ENCODE measurements around the gene PRKRIP1. TPM values are rescaled to one million over a fixed set of nuclear protein-coding genes. Genes with fewer than 3 reads are reported as not detected.

The PRKRIP1 gene
- total RNA-seq, 1 experiment from 2014 or later: 35.2 TPM

DNA sequence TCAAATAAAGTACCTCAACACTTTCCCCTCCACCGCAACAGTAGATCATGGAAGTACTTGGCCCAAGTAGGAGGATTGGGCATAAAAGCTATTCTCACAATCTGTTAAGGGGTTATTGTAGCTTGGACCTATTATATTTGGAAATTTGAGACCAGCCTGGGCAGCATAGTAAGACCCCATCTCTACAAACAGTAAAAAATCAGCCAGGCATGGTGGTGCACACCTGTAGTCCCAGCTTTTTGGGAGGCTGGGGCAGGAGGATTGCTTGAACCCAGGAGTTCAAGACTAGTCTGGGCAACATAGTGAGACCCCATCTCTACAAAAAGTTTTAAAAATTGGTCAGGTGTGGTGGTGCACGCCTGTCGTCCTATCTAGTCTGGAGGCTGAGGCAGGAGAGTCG lies 13.2 kb downstream of the PRKRIP1 start:
- H3K27me3 ChIP-seq (replicated peaks; ENCODE audit: control insufficient read depth, insufficient read depth, low read length): no peaks in the 10 kb centered on the region
- no peak overlapping the region for H3K27ac Mint-ChIP-seq (ENCODE audit: unreplicated experiment)
- no peak for DNase-seq
- H3K36me3 Mint-ChIP-seq (ENCODE audit: insufficient read depth, unreplicated experiment): peaks cover 97% of the 10 kb centered on the region
- no peaks in the 10 kb centered on the region for H3K9me3 ChIP-seq
- no peaks in the 10 kb centered on the region for H3K4me1 ChIP-seq
- no peaks in the 10 kb centered on the region for H3K4me1 Mint-ChIP-seq (ENCODE audit: low read depth, unreplicated experiment)
- no peak overlapping the region for H3K4me3 ChIP-seq (ENCODE audit: low read depth, low read length)
- POLR2A ChIA-PET: no interaction called here
- intact Hi-C loops (cut with micrococcal nuclease; ENCODE audit: unreplicated experiment): no loop called here
- no TSS peak for BruUV-seq (replicated peaks)
- H3K36me3 ChIP-seq (ENCODE audit: control insufficient read depth, insufficient read depth, low read length): peaks cover 8% of the 10 kb centered on the region; the same call in 1 of the 2 replicates
- CTCF ChIA-PET: no interaction called here
- no peak overlapping the region for H3K4me3 Mint-ChIP-seq (ENCODE audit: unreplicated experiment)
- H3K27me3 Mint-ChIP-seq (ENCODE audit: insufficient read depth, unreplicated experiment): no peaks in the 10 kb centered on the region
- TF ChIP-seq, protein P1, sequence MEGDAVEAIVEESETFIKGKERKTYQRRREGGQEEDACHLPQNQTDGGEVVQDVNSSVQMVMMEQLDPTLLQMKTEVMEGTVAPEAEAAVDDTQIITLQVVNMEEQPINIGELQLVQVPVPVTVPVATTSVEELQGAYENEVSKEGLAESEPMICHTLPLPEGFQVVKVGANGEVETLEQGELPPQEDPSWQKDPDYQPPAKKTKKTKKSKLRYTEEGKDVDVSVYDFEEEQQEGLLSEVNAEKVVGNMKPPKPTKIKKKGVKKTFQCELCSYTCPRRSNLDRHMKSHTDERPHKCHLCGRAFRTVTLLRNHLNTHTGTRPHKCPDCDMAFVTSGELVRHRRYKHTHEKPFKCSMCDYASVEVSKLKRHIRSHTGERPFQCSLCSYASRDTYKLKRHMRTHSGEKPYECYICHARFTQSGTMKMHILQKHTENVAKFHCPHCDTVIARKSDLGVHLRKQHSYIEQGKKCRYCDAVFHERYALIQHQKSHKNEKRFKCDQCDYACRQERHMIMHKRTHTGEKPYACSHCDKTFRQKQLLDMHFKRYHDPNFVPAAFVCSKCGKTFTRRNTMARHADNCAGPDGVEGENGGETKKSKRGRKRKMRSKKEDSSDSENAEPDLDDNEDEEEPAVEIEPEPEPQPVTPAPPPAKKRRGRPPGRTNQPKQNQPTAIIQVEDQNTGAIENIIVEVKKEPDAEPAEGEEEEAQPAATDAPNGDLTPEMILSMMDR (IDR thresholded peaks at IDR 0.05; ENCODE audit: insufficient read depth in 1 of 2, low read depth in 1 of 2, low read length in 1 of 2, severe bottlenecking in 1 of 2, unreplicated experiment in 1 of 2): no peak
- peaks cover 9% of the 10 kb centered on the region for H3K9me3 Mint-ChIP-seq (ENCODE audit: unreplicated experiment)

DNA sequence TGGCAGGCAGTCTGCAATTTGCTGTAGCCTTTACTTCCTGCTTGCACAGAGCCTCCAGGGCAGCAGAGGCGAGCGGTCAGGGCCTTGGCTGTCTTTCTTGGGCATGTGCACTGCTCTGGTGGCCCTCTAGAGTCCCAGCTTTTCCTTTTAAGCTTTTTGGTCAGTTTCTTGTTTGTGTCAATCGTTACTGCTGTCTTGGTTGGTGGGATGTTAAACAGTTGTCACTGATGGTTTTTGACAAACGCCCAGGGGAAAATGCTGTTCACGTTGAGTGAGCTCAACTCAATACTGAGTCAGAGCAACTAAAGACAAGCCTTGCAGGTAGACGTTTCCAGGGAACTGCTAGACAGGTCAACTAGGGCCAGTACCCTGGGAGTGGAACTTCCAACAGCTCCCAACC lies 14.0 kb downstream of the PRKRIP1 start:
- H3K4me3 Mint-ChIP-seq (ENCODE audit: unreplicated experiment): no peak overlapping the region
- ChIA-PET POLR2A (no interaction called here), CTCF (interaction anchor here (0.6 kb wide), 1 partner anchor 40 kb away, joined by 3 read pairs; no protein-coding TSS in a partner anchor)
- peaks cover 9% of the 10 kb centered on the region for H3K9me3 Mint-ChIP-seq (ENCODE audit: unreplicated experiment)
- no peaks in the 10 kb centered on the region for H3K27me3 ChIP-seq (replicated peaks; ENCODE audit: control insufficient read depth, insufficient read depth, low read length)
- H3K4me1 ChIP-seq: no peaks in the 10 kb centered on the region
- H3K4me3 ChIP-seq (ENCODE audit: low read depth, low read length): no peak overlapping the region
- no TSS peak for BruUV-seq (replicated peaks)
- no peak for DNase-seq
- H3K9me3 ChIP-seq: no peaks in the 10 kb centered on the region
- TF ChIP-seq, protein P1 (IDR thresholded peaks at IDR 0.05; ENCODE audit: insufficient read depth in 1 of 2, low read depth in 1 of 2, low read length in 1 of 2, severe bottlenecking in 1 of 2, unreplicated experiment in 1 of 2): no peak
- peaks cover 8% of the 10 kb centered on the region; the same call in 1 of the 2 replicates for H3K36me3 ChIP-seq (ENCODE audit: control insufficient read depth, insufficient read depth, low read length)
- H3K4me1 Mint-ChIP-seq (ENCODE audit: low read depth, unreplicated experiment): no peaks in the 10 kb centered on the region
- H3K27me3 Mint-ChIP-seq (ENCODE audit: insufficient read depth, unreplicated experiment): no peaks in the 10 kb centered on the region
- intact Hi-C loops (cut with micrococcal nuclease; ENCODE audit: unreplicated experiment): no loop called here
- H3K36me3 Mint-ChIP-seq (ENCODE audit: insufficient read depth, unreplicated experiment): peaks cover 97% of the 10 kb centered on the region
- peak overlapping the region; percentile 30 for H3K27ac Mint-ChIP-seq (ENCODE audit: unreplicated experiment)

DNA sequence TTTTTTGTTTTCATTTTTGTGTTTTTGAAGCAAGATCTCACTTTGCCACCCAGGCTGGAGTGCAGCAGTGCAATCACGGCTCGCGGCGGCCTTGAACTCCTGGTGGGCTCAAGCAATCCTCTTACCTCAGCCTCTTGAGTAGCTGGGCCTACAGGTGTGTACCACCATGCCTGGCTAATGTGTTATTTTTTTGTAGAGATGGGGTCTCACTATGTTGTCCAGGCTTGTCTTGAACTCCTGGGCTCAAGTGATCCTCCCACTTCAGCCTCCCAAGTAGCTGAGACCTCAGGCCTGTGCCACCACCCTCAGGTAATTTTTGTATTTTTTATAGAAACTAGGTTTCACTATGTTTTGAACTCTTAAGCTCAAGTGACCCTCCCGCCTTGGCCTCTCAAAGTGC lies 14.8 kb downstream of the PRKRIP1 start:
- no peak for DNase-seq
- intact Hi-C loops (cut with micrococcal nuclease; ENCODE audit: unreplicated experiment): no loop called here
- Mint-ChIP-seq H3K4me1 (ENCODE audit: low read depth, unreplicated experiment) (no peaks in the 10 kb centered on the region), H3K27me3 (ENCODE audit: insufficient read depth, unreplicated experiment) (no peaks in the 10 kb centered on the region), H3K36me3 (ENCODE audit: insufficient read depth, unreplicated experiment) (peaks cover 97% of the 10 kb centered on the region), H3K4me3 (ENCODE audit: unreplicated experiment) (no peak overlapping the region), H3K9me3 (ENCODE audit: unreplicated experiment) (peaks cover 9% of the 10 kb centered on the region), H3K27ac (ENCODE audit: unreplicated experiment) (no peak overlapping the region)
- ChIA-PET POLR2A (no interaction called here), CTCF (no interaction called here)
- Histone ChIP-seq H3K36me3 (ENCODE audit: control insufficient read depth, insufficient read depth, low read length) (peaks cover 8% of the 10 kb centered on the region; the same call in 1 of the 2 replicates), H3K9me3 (no peaks in the 10 kb centered on the region), H3K27me3 (replicated peaks; ENCODE audit: control insufficient read depth, insufficient read depth, low read length) (no peaks in the 10 kb centered on the region), H3K4me3 (ENCODE audit: low read depth, low read length) (no peak overlapping the region), H3K4me1 (no peaks in the 10 kb centered on the region)
- TF ChIP-seq, protein P1 (IDR thresholded peaks at IDR 0.05; ENCODE audit: insufficient read depth in 1 of 2, low read depth in 1 of 2, low read length in 1 of 2, severe bottlenecking in 1 of 2, unreplicated experiment in 1 of 2): no peak
- BruUV-seq (replicated peaks): no TSS peak
